KMS-11 (cell line): Measurements from ENCODE around the gene KRT6A.
"Not testable (repeated sequence)": the region's sequence is repeated elsewhere in the genome, so short reads cannot be mapped to it uniquely, and the experiment has no call there.

ENCODE experiments used
- H2AFZ ChIP-seq: fragments of 200-600 bp; sonication (generic); 2 replicates; pipeline ENCODE4 v1.6.1; 2016; ENCODE audit warnings: antibody characterized with exemption, mixed run types, low read depth
- H3K27ac ChIP-seq: fragments of 200-600 bp; sonication (generic); 2 replicates; pipeline ENCODE4 v1.6.1; 2016; ENCODE audit warnings: mild to moderate bottlenecking, mixed run types
- H3K27me3 ChIP-seq: fragments of 200-600 bp; sonication (generic); 2 replicates; pipeline ENCODE4 v1.6.1; 2017; ENCODE audit warnings: mild to moderate bottlenecking, low read depth, mixed run types, moderate library complexity; ENCODE audit not compliant: insufficient read depth
- H3K36me3 ChIP-seq: fragments of 200-600 bp; sonication (generic); 2 replicates; pipeline ENCODE4 v1.6.1; 2017; ENCODE audit warnings: mild to moderate bottlenecking, mixed run types; ENCODE audit not compliant: insufficient read depth
- H3K4me1 ChIP-seq: fragments of 200-600 bp; sonication (generic); 2 replicates; pipeline ENCODE4 v1.6.1; 2016; ENCODE audit warnings: mild to moderate bottlenecking, low read depth, mixed run types; ENCODE audit not compliant: poor library complexity, severe bottlenecking
- H3K4me2 ChIP-seq: fragments of 200-600 bp; sonication (generic); 2 replicates; pipeline ENCODE4 v1.7.0; 2016; ENCODE audit warnings: mild to moderate bottlenecking, mixed run types
- H3K4me3 ChIP-seq: fragments of 200-600 bp; sonication (generic); IDR thresholded peaks from 2 replicates; pipeline ENCODE4 v1.6.1; 2017; ENCODE audit warnings: low read depth, low read length, mixed read lengths; ENCODE audit not compliant: insufficient read depth
- H3K79me2 ChIP-seq: fragments of 200-600 bp; sonication (generic); 2 replicates; pipeline ENCODE4 v1.6.1; 2016; ENCODE audit warnings: low read depth, mixed run types; ENCODE audit not compliant: insufficient read depth
- H3K9ac ChIP-seq: fragments of 200-600 bp; sonication (generic); 2 replicates; pipeline ENCODE4 v1.6.1; 2016; ENCODE audit warnings: mild to moderate bottlenecking, mixed run types
- H4K20me1 ChIP-seq: fragments of 200-600 bp; sonication (generic); 2 replicates; pipeline ENCODE4 v1.6.1; 2016; ENCODE audit warnings: mild to moderate bottlenecking, mixed run types; ENCODE audit not compliant: insufficient read depth
- TF ChIP-seq, protein P1 (sequence below): fragments of 200-600 bp; sonication (generic); conservative IDR thresholded peaks from 2 replicates; pipeline ENCODE4 v1.6.1; 2017; ENCODE audit warnings: low read depth, mild to moderate bottlenecking, antibody characterized with exemption, low read length, moderate library complexity, mixed read lengths

KRT6A gene

GRCh38 chr12:52452101-52452500 is 41.0 kb downstream of the KRT6A start, which contains the start of gene KRT6B:
Gene KRT6B, minus strand, starts transcription at chr12:52452146. Its CDS starts 68 bp downstream, at chr12:52452078.
- H3K27me3 ChIP-seq: peaks cover 6% of the 10 kb centered on the region; the same call in 1 of the 2 replicates
- no peak within 1 kb of the TSS for H3K4me3 ChIP-seq
- H3K4me2 ChIP-seq: no peak within 1 kb of the TSS
- H3K4me1 ChIP-seq: no peaks in the 10 kb centered on the region
- no peaks in the 10 kb centered on the region for H3K36me3 ChIP-seq
- H3K27ac ChIP-seq: no peak within 1 kb of the TSS
- H2AFZ ChIP-seq: no peak within 1 kb of the TSS
- no peaks in the 10 kb centered on the region for H3K79me2 ChIP-seq
- no peaks in the 10 kb centered on the region for H4K20me1 ChIP-seq
- no peak within 1 kb of the TSS for H3K9ac ChIP-seq
- TF ChIP-seq, protein P1, sequence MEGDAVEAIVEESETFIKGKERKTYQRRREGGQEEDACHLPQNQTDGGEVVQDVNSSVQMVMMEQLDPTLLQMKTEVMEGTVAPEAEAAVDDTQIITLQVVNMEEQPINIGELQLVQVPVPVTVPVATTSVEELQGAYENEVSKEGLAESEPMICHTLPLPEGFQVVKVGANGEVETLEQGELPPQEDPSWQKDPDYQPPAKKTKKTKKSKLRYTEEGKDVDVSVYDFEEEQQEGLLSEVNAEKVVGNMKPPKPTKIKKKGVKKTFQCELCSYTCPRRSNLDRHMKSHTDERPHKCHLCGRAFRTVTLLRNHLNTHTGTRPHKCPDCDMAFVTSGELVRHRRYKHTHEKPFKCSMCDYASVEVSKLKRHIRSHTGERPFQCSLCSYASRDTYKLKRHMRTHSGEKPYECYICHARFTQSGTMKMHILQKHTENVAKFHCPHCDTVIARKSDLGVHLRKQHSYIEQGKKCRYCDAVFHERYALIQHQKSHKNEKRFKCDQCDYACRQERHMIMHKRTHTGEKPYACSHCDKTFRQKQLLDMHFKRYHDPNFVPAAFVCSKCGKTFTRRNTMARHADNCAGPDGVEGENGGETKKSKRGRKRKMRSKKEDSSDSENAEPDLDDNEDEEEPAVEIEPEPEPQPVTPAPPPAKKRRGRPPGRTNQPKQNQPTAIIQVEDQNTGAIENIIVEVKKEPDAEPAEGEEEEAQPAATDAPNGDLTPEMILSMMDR: no peak

DNA sequence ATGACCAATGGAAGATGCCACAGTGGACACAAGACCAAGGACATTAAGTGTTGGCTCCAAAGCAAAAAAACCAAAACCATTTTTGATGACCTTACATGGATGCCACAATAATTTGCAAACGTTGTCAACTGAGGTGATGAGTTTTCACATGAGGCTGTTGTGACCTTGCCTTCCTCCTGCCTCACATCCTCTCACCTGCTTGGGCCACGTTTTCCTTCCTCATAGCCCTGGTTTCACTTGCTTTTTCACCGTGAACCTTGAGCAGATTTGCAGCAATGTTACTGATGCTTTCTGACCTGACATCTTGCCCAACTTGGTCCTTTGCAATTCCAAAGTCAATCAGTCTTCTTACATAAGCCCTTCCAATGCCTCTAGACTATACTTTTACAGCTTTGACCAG is 44.8 kb downstream of the KRT6A start:
- H3K79me2 ChIP-seq: no peaks in the 10 kb centered on the region
- no peaks in the 10 kb centered on the region for H3K4me1 ChIP-seq
- no peak overlapping the region for H3K27ac ChIP-seq
- H3K4me2 ChIP-seq: no peak overlapping the region
- no peak overlapping the region for H2AFZ ChIP-seq
- H4K20me1 ChIP-seq: no peaks in the 10 kb centered on the region
- TF ChIP-seq, protein P1: no peak
- no peaks in the 10 kb centered on the region for H3K36me3 ChIP-seq
- no peak overlapping the region for H3K4me3 ChIP-seq
- H3K27me3 ChIP-seq: peaks cover 15% of the 10 kb centered on the region; the same call in 1 of the 2 replicates
- no peak overlapping the region for H3K9ac ChIP-seq

DNA sequence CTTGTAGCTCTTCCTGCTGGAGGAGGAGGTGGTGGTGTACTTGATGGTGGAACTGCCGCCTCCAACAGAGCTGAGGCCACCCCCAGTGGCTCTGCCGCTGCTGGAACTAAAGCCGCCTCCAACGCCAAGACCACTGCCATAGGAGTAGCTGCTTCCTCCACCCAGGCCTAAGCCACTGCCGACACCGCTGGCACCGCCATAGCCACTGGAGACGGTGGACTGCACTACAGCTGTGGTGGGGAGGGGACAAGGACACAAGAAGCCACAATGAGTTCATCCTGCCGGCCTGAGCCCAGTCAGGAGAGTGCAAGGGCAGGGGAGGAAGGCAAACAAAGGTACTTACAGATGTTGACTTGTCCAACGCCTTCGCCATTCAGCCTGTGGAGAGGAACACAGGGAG is 45.9 kb downstream of the KRT6A start:
- not testable (repeated sequence) for H3K36me3 ChIP-seq, H3K79me2 ChIP-seq, H3K4me1 ChIP-seq, H2AFZ ChIP-seq, H3K9ac ChIP-seq, H3K4me2 ChIP-seq, H3K4me3 ChIP-seq, H4K20me1 ChIP-seq, H3K27ac ChIP-seq
- H3K27me3 ChIP-seq: peaks cover 14% of the 10 kb centered on the region; the same call in 1 of the 2 replicates

- Histone ChIP-seq H3K4me3 (no peak overlapping the region), H3K9ac (no peak overlapping the region), H3K36me3 (no peaks in the 10 kb centered on the region), H3K27ac (no peak overlapping the region), H3K79me2 (no peaks in the 10 kb centered on the region), H2AFZ (no peak overlapping the region), H4K20me1 (no peaks in the 10 kb centered on the region), H3K4me2 (no peak overlapping the region), H3K4me1 (no peaks in the 10 kb centered on the region), H3K27me3 (peaks cover 21% of the 10 kb centered on the region; the same call in 1 of the 2 replicates)
- TF ChIP-seq, protein P1: no peak
Observed at GRCh38 chr12:52446367-52447045, 46.6 kb downstream of the KRT6A start.

DNA sequence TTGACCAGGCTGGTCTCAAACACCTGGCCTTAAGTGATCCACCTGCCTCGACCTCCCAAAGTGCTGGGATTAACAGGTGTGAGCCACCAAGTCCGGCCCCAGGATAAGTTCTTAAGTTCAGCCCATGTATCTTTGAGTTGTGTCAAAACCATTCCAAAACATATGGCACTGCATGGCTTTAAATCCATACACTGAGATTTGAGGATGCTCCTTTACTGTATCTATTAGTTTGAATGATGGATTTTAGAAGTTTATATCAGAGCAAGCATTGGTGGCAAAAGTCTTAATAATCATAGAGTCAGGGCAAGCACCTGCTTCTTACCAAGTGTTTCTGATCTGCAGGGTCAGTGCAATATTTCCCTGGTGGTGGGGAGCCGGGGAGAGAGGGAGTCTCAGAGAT is 47.2 kb downstream of the KRT6A start:
- Histone ChIP-seq H3K36me3 (no peaks in the 10 kb centered on the region), H3K27me3 (peaks cover 23% of the 10 kb centered on the region; the same call in 1 of the 2 replicates), H2AFZ (no peak overlapping the region)

More for the DNA sequence above, 47.2 kb downstream of the KRT6A start:
- no peaks in the 10 kb centered on the region for H3K79me2 ChIP-seq
- H4K20me1 ChIP-seq: no peaks in the 10 kb centered on the region
- no peak overlapping the region for H3K4me3 ChIP-seq
- TF ChIP-seq, protein P1: no peak
- H3K4me2 ChIP-seq: no peak overlapping the region
- H3K4me1 ChIP-seq: no peaks in the 10 kb centered on the region
- H3K9ac ChIP-seq: no peak overlapping the region
- no peak overlapping the region for H3K27ac ChIP-seq
